Measurements from ENCODE around the gene LRRC8B. TPM values are rescaled to one million over a fixed set of nuclear protein-coding genes. Genes with fewer than 3 reads are reported as not detected.

Gene LRRC8B
- total RNA-seq, 2 donors from 2014 or later, result 5.5 to 6.5 TPM

DNA sequence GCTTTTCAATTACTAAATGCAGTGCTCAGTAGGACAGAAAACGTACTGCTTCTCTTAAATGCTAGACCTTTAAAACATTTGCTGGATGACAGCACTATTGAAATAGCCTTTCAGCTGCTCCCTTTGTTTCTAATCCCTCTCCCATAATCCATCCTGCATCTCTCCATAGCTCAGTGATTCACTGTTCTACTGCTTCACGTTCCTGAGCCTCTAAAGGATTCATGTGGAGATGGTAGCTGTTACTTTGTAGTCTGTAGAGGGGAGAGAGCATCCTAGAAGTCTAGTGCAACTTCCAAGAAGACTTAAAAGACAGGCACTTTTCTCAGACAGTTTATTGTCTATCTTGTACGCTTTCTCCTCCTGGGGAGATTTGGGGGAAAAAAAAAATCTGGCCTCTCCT lies 51.4 kb downstream of the LRRC8B start:
- TF ChIP-seq, protein P1, sequence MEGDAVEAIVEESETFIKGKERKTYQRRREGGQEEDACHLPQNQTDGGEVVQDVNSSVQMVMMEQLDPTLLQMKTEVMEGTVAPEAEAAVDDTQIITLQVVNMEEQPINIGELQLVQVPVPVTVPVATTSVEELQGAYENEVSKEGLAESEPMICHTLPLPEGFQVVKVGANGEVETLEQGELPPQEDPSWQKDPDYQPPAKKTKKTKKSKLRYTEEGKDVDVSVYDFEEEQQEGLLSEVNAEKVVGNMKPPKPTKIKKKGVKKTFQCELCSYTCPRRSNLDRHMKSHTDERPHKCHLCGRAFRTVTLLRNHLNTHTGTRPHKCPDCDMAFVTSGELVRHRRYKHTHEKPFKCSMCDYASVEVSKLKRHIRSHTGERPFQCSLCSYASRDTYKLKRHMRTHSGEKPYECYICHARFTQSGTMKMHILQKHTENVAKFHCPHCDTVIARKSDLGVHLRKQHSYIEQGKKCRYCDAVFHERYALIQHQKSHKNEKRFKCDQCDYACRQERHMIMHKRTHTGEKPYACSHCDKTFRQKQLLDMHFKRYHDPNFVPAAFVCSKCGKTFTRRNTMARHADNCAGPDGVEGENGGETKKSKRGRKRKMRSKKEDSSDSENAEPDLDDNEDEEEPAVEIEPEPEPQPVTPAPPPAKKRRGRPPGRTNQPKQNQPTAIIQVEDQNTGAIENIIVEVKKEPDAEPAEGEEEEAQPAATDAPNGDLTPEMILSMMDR (IDR thresholded peaks at IDR 0.05), result no peak
- Histone ChIP-seq H3K4me1 (ENCODE audit: control insufficient read depth in 1 of 2, low read depth in 2 of 2) (no peaks in the 10 kb centered on the region), H3K9me3 (no peaks in the 10 kb centered on the region), H3K4me3 (no peak overlapping the region), H3K27ac (no peak overlapping the region), H3K36me3 (no peaks in the 10 kb centered on the region), H3K27me3 (replicated peaks; ENCODE audit: insufficient read depth) (no peaks in the 10 kb centered on the region)
- DNase-seq (ENCODE audit: low spot score) (no peak), ATAC-seq (ENCODE audit: insufficient number of reproducible peaks, low FRiP score, low read depth) (no peak)

DNA sequence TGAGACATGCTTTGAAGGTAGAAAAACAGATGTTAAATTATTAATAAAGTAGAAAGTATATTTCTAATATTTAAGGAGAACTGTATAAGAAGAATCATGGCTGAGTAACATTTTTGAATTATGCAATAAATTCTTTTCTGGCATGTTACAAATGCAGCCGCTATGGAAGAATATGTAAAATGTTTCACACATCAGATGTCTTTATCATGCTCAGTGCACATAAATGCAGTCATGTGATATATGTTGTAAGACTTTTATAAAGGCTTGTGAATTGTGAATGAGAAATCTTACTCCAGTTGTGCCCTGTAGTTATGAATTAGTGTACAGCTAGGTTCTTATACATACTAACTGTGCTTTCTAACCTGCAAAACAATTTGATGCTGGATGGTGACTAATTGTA lies 53.5 kb downstream of the LRRC8B start:
- TF ChIP-seq, protein P1 (IDR thresholded peaks at IDR 0.05), result no peak
- no peak for DNase-seq (ENCODE audit: low spot score)
- Histone ChIP-seq H3K27ac (no peak overlapping the region), H3K9me3 (no peaks in the 10 kb centered on the region), H3K36me3 (no peaks in the 10 kb centered on the region), H3K4me1 (ENCODE audit: control insufficient read depth in 1 of 2, low read depth in 2 of 2) (no peaks in the 10 kb centered on the region), H3K4me3 (no peak overlapping the region), H3K27me3 (replicated peaks; ENCODE audit: insufficient read depth) (no peaks in the 10 kb centered on the region)
- ATAC-seq (ENCODE audit: insufficient number of reproducible peaks, low FRiP score, low read depth), result no peak

- H3K9me3 ChIP-seq, result no peaks in the 10 kb centered on the region
- ATAC-seq (ENCODE audit: insufficient number of reproducible peaks, low FRiP score, low read depth), result no peak
- no peak for DNase-seq (ENCODE audit: low spot score)
- H3K27me3 ChIP-seq (replicated peaks; ENCODE audit: insufficient read depth), result no peaks in the 10 kb centered on the region
- no peaks in the 10 kb centered on the region for H3K36me3 ChIP-seq
- no peaks in the 10 kb centered on the region for H3K4me1 ChIP-seq (ENCODE audit: control insufficient read depth in 1 of 2, low read depth in 2 of 2)
- no peak overlapping the region for H3K4me3 ChIP-seq
- TF ChIP-seq, protein P1 (IDR thresholded peaks at IDR 0.05), result no peak
- H3K27ac ChIP-seq, result no peak overlapping the region
Observed at GRCh38 chr1:89578946-89579684, 54.5 kb downstream of the LRRC8B start.

DNA sequence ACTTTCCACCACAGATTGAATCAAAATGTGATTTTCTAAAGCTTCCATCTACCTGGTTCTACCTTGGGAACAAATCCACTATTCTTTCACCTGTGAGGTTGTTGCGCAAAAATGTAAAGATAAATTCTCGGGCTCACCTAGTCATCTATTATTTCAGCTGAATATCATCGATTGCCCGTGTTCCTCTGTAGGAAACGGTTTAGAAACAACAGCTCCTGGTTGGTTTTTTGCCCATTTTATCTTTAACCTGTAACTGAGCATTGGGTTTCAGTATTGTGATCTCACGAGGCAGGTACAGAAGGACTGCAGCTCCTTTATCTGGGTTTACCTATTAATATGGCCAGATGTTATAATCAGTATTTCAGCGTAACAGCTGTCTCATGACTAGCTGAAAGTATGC lies 55.4 kb downstream of the LRRC8B start:
- TF ChIP-seq, protein P1 (IDR thresholded peaks at IDR 0.05), result no peak
- DNase-seq (ENCODE audit: low spot score), result no peak
- Histone ChIP-seq H3K27ac (no peak overlapping the region), H3K27me3 (replicated peaks; ENCODE audit: insufficient read depth) (no peaks in the 10 kb centered on the region), H3K9me3 (no peaks in the 10 kb centered on the region), H3K4me1 (ENCODE audit: control insufficient read depth in 1 of 2, low read depth in 2 of 2) (no peaks in the 10 kb centered on the region), H3K4me3 (no peak overlapping the region), H3K36me3 (no peaks in the 10 kb centered on the region)
- ATAC-seq (ENCODE audit: insufficient number of reproducible peaks, low FRiP score, low read depth), result no peak

GRCh38 chr1:89581859-89582258 lies 57.2 kb downstream of the LRRC8B start:
- DNase-seq (ENCODE audit: low spot score) (no peak), ATAC-seq (ENCODE audit: insufficient number of reproducible peaks, low FRiP score, low read depth) (no peak)
- H3K27me3 ChIP-seq (replicated peaks; ENCODE audit: insufficient read depth), result no peaks in the 10 kb centered on the region
- no peaks in the 10 kb centered on the region for H3K36me3 ChIP-seq
- no peaks in the 10 kb centered on the region for H3K9me3 ChIP-seq
- H3K4me3 ChIP-seq, result no peak overlapping the region
- H3K27ac ChIP-seq, result no peak overlapping the region
- TF ChIP-seq, protein P1 (IDR thresholded peaks at IDR 0.05), result no peak
- H3K4me1 ChIP-seq (ENCODE audit: control insufficient read depth in 1 of 2, low read depth in 2 of 2), result no peaks in the 10 kb centered on the region

Data from thoracic aorta (tissue), 2 donors.